ENCODE measurements around the gene TMC1.
"Not testable (repeated sequence)": the region's sequence is repeated elsewhere in the genome, so short reads cannot be mapped to it uniquely, and the experiment has no call there.

TMC1 gene

GRCh38 chr9:72812559-72813111 lies 291.2 kb downstream of the TMC1 start:
- DNase-seq (ENCODE audit: low read depth in 1 of 2, low spot score in 1 of 2): no peak

DNA sequence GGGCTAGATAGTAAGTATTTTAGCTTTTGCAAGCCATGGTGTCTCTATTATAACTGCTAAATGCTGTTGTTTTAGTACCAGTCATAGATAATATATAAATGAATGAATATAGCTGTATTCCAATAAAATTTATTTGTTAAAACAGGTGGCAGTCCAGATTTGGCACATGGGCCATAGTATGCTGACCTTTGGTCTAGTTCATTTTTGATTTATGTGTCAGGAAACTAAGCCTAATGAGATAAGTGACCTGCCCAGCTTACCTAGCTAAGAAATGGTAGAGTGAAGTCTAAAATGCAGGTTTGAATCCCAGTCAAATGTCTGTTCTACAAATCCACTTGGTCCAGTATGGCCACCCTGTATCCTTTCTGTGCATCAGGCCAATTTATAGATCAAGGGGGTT lies 292.1 kb downstream of the TMC1 start:
- DNase-seq (ENCODE audit: low read depth in 1 of 2, low spot score in 1 of 2): no peak

DNA sequence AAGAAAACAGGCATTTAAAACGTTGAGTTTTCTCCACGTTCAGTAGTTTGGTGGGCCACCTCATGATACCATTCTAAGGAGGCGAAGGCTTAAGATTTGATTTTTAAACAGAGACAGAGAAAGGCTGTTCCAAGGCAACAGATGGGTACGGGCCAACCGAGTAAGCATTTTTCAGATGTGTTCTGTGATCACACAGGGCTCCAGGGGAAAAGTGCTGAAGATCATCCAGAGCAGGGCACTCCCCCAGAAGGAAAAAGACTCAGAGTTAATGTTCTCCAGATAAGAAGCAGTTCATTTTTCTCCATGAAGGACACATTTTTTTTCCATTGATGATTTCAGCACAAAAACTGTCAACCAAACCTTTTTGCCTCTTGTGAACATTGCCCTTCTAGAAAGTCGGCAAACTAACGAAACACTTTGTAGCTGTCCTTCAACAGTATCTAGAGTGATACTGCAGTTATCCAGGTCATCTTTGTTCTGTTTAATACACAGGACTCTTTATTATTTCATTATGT lies 292.7 kb downstream of the TMC1 start:
- no peak for DNase-seq (ENCODE audit: low read depth in 1 of 2, low spot score in 1 of 2)

DNA sequence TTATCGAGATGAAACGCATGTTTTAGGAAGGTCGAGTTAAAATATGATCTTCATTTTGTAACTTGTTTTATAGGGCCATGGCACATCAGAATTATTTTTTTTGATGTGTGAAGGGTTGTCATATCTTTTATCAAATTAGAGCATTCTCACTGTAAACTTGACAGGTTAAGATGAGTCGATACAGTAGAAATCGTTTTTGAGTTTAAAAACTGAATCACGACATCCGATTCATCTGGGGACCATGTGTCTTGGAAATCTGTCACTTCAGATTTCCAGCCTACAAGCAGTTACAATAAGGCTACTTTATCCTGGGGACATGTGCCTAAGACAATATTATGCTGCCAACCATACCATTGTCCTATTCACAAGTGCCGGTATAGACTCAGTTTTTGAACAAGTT lies 295.3 kb downstream of the TMC1 start:
- DNase-seq (ENCODE audit: low read depth in 1 of 2, low spot score in 1 of 2): no peak

DNA sequence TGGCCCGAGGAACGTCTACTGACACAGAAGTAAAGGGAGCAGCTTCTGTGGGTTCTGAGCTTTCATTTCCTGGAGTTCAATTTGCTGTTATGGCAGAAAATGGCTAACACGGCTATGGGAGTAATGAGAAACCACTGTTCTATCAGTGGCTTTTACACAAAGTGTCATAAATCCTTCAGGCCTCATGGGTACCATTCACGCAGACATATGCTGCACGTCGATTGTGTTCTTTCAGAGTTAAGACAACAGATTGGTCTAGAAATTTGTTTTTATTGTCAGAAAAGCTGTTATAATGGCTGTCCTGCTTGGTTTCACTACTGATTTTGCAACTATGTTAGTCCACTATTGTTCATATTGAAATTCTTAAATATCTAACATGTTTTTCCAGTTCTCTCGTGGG lies 296.0 kb downstream of the TMC1 start:
- DNase-seq (ENCODE audit: low read depth in 1 of 2, low spot score in 1 of 2): no peak

GRCh38 chr9:72818385-72818784 lies 297.0 kb downstream of the TMC1 start:
- DNase-seq (ENCODE audit: low read depth in 1 of 2, low spot score in 1 of 2): no peak

DNA sequence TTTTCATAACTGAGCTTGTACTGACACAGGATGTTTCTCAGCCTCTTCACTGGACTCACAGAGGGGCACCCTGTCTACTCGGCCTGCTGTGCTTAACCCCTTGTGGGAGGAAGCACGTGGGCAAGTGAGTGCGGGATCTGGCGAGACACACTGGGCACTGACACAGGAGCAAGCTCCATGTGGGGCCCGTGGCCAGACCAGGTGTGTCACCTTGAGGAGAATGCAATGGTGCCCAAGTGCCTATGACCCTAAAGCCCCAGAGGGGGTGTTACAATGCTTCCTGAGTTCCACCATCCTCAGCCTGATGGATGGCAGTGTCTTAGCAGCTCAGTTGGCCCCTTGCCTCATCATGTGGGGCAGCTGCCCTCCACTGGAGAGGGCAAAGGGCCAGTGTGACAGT lies 302.6 kb downstream of the TMC1 start:
- DNase-seq (ENCODE audit: low read depth in 1 of 2, low spot score in 1 of 2): no peak

DNA sequence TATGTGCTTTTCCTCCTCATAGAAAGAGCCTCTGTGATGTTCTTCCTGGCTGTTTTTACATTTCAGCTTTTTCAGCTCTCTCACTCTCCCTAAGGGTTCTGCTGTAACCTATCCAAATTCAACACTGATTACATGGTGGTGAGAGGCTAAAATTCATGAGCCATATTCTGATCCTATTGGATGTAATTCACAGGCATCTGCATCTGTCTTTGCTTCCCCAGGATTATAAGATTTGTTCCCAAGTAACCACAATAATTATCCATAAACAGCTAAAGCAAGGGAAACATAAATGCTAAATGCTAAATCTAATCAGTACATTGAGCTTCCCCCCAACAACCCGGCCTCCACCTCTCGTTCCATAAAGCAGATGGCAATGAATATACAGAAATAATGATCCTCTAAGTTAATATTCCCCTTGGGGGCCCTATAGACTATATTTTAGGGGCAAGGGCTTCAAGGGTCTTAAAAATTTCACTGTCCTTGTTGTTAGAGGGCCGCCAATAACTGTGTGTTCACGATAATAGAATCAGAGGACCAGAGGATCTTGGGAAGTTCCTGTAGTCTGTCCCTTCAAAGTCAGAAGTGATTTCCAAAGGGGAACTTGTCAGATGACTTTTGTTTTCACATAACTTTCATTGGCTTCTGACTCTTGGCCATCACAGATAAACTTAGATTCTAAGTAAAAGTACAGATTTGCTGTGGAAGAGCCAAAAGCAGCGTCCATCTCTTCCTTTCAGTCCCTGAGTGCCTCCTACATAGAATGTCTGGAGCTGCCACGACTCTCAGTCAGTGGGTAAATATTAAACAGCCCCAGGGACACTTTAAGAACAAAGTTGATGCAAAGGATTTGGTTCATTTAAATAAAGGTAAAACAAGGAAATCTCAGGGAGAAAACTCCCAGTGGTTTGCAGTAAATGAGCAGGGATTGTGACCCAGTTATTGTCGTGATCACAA lies 305.9 kb downstream of the TMC1 start:
- no peak for DNase-seq (ENCODE audit: low read depth in 1 of 2, low spot score in 1 of 2)

DNA sequence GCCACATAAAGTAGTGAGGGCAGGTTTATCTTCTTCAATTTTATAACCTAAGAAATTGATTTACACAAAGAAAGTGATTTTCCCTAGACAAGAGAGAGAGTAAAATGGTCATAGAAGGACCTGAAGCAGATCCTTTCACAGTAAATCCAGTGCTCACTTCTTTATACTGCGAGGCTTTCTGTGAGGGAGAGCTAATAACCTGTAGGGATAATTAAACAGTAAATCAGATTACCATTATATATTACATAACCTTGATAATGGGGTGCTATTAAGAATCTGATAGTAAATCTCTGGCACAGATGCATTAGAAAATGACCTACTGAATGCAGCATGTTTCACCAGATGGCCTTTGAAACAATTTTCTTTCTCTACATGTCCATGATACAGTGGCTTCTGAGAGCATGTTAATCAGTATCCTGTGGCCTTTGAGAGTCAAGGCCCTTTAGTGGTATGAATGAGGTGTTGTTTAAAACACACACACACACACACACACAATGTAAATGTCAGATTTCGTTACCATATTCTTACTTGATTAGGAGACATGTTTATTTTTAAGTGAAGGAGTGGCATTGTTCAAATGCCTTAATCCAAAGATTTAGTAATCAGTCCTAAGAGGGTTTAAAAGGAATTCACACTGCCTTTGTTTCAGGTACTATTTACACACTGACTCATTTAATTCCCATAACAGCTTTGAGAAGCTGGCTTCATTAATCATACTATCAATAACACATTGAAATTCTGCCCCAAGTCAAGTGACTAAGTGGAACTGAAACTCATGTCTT lies 306.7 kb downstream of the TMC1 start:
- no peak for DNase-seq (ENCODE audit: low read depth in 1 of 2, low spot score in 1 of 2)

- DNase-seq (ENCODE audit: low read depth in 1 of 2, low spot score in 1 of 2): no peak
Observed at GRCh38 chr9:72834994-72835393, 313.6 kb downstream of the TMC1 start.

DNA sequence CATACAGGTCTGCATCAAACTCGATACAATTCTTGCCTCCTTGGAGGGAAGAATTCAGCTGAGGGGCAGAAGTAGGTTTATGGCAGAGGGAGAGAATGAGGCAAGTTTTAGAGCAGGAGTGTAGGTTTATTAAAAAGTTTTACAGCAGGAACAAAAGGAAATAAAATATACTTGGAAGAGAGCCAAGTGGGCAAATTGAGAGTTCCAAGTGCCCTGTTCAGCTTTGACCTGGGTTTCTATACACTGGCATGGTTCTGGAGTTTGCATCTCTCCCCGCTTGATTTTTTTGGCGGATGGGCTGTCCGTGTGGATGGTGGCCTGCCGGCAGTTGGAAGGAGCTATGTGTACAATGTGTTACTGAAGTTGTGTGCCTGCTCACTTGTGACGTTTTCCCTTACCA lies 315.4 kb downstream of the TMC1 start:
- no peak for DNase-seq (ENCODE audit: low read depth in 1 of 2, low spot score in 1 of 2)

- DNase-seq (ENCODE audit: low read depth in 1 of 2, low spot score in 1 of 2): no peak
Observed at GRCh38 chr9:72839085-72839484, 317.7 kb downstream of the TMC1 start.

- no peak for DNase-seq (ENCODE audit: low read depth in 1 of 2, low spot score in 1 of 2)
Observed at GRCh38 chr9:72843520-72844439, 322.4 kb downstream of the TMC1 start.

DNA sequence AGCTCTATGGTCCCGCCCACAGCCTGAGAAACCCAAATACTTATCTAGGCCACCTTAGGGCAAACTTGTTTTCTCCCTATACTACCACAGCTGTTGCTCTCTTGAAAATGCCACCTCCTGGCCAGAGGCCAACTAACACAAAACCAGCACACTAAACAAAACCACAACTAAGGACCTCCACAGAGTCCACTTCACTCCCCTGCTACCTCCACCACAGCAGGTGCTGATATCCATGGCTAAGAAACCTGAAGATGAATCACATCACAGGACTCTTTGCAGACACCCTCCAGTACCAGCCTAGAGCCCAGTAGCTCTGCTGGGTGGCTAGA lies 323.0 kb downstream of the TMC1 start:
- no peak for DNase-seq (ENCODE audit: low read depth in 1 of 2, low spot score in 1 of 2)

DNA sequence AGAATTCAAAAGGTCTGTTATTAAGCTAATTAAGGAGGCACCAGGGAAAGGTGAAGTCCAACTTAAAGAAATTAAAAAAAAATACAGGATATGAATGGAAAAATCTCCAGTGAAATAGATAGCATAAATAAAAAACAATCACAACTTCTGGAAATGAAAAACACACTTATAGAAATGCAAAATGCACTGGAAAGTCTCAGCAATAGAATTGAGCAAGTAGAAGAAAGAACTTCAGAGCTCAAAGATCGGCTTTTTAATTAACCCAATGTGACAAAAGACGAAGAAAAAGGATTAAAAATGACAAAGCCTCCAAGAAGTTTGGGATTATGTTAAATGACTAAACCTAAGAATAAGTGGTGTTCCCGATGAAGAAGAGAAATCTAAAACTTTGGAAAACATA lies 323.6 kb downstream of the TMC1 start:
- DNase-seq (ENCODE audit: low read depth in 1 of 2, low spot score in 1 of 2): not testable (repeated sequence)

GRCh38 chr9:72850209-72850608 lies 328.8 kb downstream of the TMC1 start:
- not testable (repeated sequence) for DNase-seq (ENCODE audit: low read depth in 1 of 2, low spot score in 1 of 2)

- no peak for DNase-seq (ENCODE audit: low read depth in 1 of 2, low spot score in 1 of 2)
Observed at GRCh38 chr9:72855321-72855720, 333.9 kb downstream of the TMC1 start.

DNA sequence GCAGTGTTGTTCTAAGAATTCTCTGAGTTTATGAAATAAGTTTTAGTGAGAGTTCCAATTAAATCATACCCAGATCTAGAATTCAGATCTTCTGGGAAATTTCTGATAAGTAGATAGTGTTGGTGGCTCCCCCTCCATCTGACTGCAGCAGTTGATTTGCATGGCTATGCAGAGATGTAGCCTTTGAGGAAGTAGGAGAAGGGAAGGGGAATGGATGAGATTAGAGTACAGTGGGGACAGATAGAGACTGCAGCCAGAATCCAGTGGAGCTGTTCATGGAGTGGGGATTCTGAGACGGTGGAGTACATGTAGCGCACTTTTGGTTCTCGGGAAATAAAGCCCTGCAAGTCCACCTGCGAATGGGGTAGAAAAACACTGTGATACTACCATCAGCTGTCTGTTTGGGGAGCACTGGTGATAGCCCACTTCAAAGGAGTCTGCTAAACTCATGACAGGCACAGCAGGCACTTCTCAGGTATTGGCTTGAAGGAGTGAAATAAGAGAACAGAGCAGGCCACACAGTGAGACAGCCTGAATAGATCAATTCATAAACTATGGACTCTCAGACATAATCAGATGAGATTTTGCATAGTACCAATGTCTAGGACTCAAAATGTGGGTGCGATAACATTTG lies 334.6 kb downstream of the TMC1 start:
- no peak for DNase-seq (ENCODE audit: low read depth in 1 of 2, low spot score in 1 of 2)

DNA sequence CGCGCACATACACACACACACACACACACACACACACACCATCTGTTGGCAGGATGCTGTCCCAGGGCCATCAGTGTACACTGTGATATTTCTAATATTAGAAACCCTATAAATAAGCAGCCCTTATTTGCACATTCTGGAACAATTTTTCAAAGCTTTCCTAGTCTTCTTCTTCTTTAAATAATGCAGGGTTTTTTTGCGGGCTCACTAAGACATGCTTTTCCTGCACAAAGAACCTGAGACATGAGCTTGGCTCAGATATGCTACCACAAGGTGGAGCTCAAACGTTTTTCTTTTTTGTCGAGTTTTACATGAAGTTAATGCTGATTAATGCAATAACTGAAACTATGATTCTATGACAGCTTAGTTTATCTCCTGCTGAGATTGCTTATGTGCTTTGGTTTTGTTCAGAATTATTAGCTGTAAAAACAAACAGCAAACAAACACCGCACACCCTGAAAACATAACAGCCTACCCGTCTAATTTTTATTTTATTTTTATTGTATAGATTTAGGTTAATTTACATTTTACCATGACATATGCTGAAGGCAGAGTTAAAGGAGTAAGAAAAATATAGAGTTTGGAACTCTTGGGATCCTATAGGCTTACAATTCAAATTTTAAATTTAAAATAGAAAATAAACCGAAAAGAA lies 335.7 kb downstream of the TMC1 start:
- no peak for DNase-seq (ENCODE audit: low read depth in 1 of 2, low spot score in 1 of 2)

DNA sequence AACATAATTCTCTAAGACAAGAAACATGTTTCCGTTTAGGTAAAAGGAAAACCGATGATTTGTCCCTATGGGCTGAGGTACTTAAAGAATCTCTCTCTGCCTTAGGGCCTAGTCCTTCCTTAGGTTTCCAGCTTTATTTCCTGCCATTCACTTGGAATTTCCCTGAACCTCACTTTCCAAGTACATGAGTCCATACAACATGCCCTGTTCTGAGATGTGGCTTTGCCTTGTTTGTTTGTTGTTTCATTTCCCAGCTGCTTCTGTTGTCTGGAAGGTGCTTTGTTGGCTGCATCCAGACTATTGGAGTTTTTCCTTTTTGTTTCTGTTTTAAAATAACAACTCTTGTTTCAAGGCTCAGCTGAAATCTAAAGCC lies 336.2 kb downstream of the TMC1 start:
- DNase-seq (ENCODE audit: low read depth in 1 of 2, low spot score in 1 of 2): no peak
